GM21786 (cell line): Measurements from ENCODE around the gene SIRT4.
A peak's percentile ranks its signal among the peaks of the same experiment; 100 is the strongest.

ENCODE experiments used
- ATAC-seq: cut with Tn5 transposase; IDR thresholded peaks from one replicate; pipeline ENCODE4 v1.9.1; 2021; ENCODE audit not compliant: unreplicated experiment

Gene SIRT4

GRCh38 chr12:120278137-120279069, 23.7 kb upstream of the SIRT4 start:
- no peak for ATAC-seq

- ATAC-seq, result no peak
These were observed 18.8 kb upstream of the SIRT4 start for GRCh38 chr12:120283318-120283717.

- no peak for ATAC-seq
These were observed 17.7 kb upstream of the SIRT4 start for GRCh38 chr12:120284381-120284780.

GRCh38 chr12:120286768-120287490, 15.2 kb upstream of the SIRT4 start:
- no peak for ATAC-seq

- ATAC-seq, result no peak
These were observed 14.6 kb upstream of the SIRT4 start for GRCh38 chr12:120287491-120287890.

- ATAC-seq, result no peak
These were observed 11.4 kb upstream of the SIRT4 start for GRCh38 chr12:120290609-120291305.

GRCh38 chr12:120292411-120292660, 9.8 kb upstream of the SIRT4 start:
- ATAC-seq, result no peak

GRCh38 chr12:120292661-120293531, 9.2 kb upstream of the SIRT4 start, which contains the start of gene RNU4-1:
Gene RNU4-1, minus strand, starts transcription at chr12:120293237.
- peak; percentile 32 for ATAC-seq

GRCh38 chr12:120314220-120314619, 12.1 kb downstream of the SIRT4 start:
- ATAC-seq, result no peak

- ATAC-seq, result no peak
These were observed 14.7 kb downstream of the SIRT4 start for GRCh38 chr12:120316798-120317223.

GRCh38 chr12:120317224-120318105, 15.3 kb downstream of the SIRT4 start:
- peak; percentile 99 for ATAC-seq

GRCh38 chr12:120321382-120322202, 19.5 kb downstream of the SIRT4 start:
- no peak for ATAC-seq

- no peak for ATAC-seq
These were observed 21.7 kb downstream of the SIRT4 start for GRCh38 chr12:120323772-120324171.

- ATAC-seq, result no peak
These were observed 22.8 kb downstream of the SIRT4 start for GRCh38 chr12:120324841-120325417.

- ATAC-seq, result no peak
These were observed 25.5 kb downstream of the SIRT4 start, which contains the start of gene PLA2G1B for GRCh38 chr12:120327593-120327992. Gene PLA2G1B, minus strand, starts transcription at chr12:120327779. Its CDS starts 26 bp downstream, at chr12:120327753.

GRCh38 chr12:120328228-120328627, 26.1 kb downstream of the SIRT4 start:
- ATAC-seq, result no peak

- no peak for ATAC-seq
These were observed 29.3 kb downstream of the SIRT4 start for GRCh38 chr12:120331390-120331789.

GRCh38 chr12:120332041-120332440, 29.9 kb downstream of the SIRT4 start:
- ATAC-seq, result no peak
